ENCODE results near the gene CCL17. TPM values are rescaled to one million over a fixed set of nuclear protein-coding genes. Genes with fewer than 3 reads are reported as not detected.
A peak's percentile ranks its signal among the peaks of the same experiment; 100 is the strongest.

The CCL17 gene
- total RNA-seq, 3 donors from 2014 or later (not counting 1 experiment from before 2014, with no cell fraction given), result not detected

DNA sequence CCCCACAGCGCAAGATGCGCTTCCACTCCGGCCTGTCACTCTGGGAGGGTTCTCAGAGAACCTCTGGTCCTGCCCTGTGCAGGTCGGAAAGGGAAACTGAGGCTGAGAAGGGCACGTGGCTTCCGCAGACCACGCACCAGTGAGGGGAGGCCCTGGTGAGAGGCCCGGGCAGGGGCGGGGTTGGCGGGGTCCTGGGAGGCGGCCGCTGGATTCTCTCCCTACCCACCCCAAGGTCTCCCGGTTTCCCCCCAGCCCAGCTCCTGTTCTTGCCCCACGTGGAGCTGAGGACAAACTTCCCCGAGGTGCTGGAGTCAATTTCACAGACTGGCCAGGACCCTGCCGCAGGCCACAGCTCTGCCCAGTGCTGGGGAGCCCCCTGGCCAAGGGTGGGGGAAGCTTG, 11.5 kb downstream of the CCL17 start:
- Histone ChIP-seq H3K4me1 (ENCODE audit: control insufficient read depth, insufficient read depth, low read length) (peaks cover 39% of the 10 kb centered on the region), H3K4me3 (ENCODE audit: low read length) (no peak overlapping the region), H3K9me3 (ENCODE audit: control insufficient read depth, insufficient read depth, low read length) (no peaks in the 10 kb centered on the region), H3K36me3 (ENCODE audit: control insufficient read depth, insufficient read depth, low read length) (no peaks in the 10 kb centered on the region), H3K27me3 (ENCODE audit: control insufficient read depth, insufficient read depth, low read length) (no peaks in the 10 kb centered on the region), H3K27ac (ENCODE audit: low read length) (peak overlapping the region; percentile 83)
- Mint-ChIP-seq H3K27ac (peak overlapping the region; percentile 89 to 91), H3K36me3 (no peaks in the 10 kb centered on the region), H3K27me3 (ENCODE audit: low read depth in 2 of 2) (no peaks in the 10 kb centered on the region), H3K4me1 (peaks cover 18 to 32% of the 10 kb centered on the region in 2 donors), H3K4me3 (no peak overlapping the region), H3K9me3 (no peaks in the 10 kb centered on the region)
- TF ChIP-seq, protein P1, sequence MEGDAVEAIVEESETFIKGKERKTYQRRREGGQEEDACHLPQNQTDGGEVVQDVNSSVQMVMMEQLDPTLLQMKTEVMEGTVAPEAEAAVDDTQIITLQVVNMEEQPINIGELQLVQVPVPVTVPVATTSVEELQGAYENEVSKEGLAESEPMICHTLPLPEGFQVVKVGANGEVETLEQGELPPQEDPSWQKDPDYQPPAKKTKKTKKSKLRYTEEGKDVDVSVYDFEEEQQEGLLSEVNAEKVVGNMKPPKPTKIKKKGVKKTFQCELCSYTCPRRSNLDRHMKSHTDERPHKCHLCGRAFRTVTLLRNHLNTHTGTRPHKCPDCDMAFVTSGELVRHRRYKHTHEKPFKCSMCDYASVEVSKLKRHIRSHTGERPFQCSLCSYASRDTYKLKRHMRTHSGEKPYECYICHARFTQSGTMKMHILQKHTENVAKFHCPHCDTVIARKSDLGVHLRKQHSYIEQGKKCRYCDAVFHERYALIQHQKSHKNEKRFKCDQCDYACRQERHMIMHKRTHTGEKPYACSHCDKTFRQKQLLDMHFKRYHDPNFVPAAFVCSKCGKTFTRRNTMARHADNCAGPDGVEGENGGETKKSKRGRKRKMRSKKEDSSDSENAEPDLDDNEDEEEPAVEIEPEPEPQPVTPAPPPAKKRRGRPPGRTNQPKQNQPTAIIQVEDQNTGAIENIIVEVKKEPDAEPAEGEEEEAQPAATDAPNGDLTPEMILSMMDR (IDR thresholded peaks at IDR 0.05), result no peak
- DNase-seq (no peak), ATAC-seq (no peak)
- 81% methylated on average over 16 of the region's 16 CpGs for WGBS (ENCODE audit: insufficient coverage)
- intact Hi-C loops (cut with micrococcal nuclease), result no loop called here

DNA sequence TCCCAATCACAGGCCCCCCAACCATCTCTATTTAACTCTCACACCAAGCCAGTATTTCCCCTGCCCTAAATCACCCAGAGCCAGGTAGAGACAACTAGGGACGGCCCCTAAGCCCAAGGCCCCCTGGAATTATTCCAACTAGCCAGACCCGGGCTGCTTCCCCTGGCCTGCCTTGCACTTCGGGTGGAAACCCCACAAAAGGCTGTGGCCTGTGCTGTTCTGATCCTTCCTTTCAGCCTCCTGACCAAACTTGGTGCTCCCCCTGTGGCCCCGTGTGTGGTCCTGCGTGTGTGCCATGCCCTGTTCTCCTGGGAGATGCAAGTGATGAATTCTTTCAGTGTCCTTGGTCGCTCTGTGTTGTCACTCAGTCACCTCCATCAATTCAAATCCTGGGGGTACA, 14.9 kb downstream of the CCL17 start:
- Mint-ChIP-seq H3K27ac (no peak overlapping the region), H3K9me3 (no peaks in the 10 kb centered on the region), H3K27me3 (ENCODE audit: low read depth in 2 of 2) (no peaks in the 10 kb centered on the region), H3K4me1 (peaks cover 18 to 32% of the 10 kb centered on the region in 2 donors), H3K4me3 (peak overlapping the region; percentile 47), H3K36me3 (no peaks in the 10 kb centered on the region)
- Histone ChIP-seq H3K27me3 (ENCODE audit: control insufficient read depth, insufficient read depth, low read length) (no peaks in the 10 kb centered on the region), H3K4me1 (ENCODE audit: control insufficient read depth, insufficient read depth, low read length) (peaks cover 30% of the 10 kb centered on the region), H3K4me3 (ENCODE audit: low read length) (no peak overlapping the region), H3K27ac (ENCODE audit: low read length) (no peak overlapping the region), H3K36me3 (ENCODE audit: control insufficient read depth, insufficient read depth, low read length) (no peaks in the 10 kb centered on the region), H3K9me3 (ENCODE audit: control insufficient read depth, insufficient read depth, low read length) (no peaks in the 10 kb centered on the region)
- ATAC-seq, result no peak
- TF ChIP-seq, protein P1 (IDR thresholded peaks at IDR 0.05), result no peak
- 88% methylated on average over 5 of the region's 6 CpGs for WGBS (ENCODE audit: insufficient coverage)
- intact Hi-C loops (cut with micrococcal nuclease), result loop anchor here (2.0 kb wide), 1 partner anchor 99 kb away; no protein-coding TSS in a partner anchor
- no peak for DNase-seq

DNA sequence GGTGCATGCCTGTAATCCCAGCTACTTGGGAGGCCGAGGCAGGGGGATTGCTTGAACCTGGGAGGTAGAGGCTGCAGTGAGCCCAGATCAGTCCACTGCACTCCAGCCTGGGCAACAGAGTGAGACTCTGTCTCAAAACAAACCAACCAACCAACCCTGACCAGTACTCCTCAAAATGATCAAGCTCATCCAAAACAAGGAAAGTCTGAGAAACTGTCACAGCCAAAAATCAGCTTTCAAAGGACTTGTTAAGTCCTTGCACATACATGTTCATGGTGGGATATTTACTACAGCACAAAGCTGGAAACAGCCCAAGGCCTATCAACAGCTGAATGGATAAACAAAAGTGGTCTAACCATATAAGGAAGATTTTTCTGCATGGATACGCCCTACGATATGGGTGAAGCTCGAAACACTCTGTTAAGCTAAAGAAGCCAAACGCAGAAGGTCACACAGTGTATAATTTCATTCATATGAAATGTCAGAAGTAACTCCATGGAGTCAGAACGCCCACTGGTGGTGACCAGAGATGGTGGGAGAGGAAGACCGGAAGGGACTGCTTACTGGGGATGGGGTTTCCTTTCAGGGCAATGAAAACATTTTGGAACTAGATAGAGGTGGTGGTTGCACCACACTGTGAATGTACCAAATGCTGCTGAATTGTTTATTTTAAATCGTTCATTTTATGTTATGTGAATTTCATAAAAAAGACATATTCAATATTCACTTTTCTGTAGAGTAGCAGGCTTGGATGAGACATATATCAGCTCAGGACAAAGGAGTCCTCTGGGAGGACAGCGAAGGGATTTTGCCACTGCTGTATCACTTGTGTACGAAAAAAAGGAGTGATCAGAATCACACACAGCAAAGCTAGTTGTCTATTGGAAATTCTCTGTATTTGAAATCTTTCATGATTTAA, 17.7 kb downstream of the CCL17 start:
- Histone ChIP-seq H3K4me3 (ENCODE audit: low read length) (no peak overlapping the region), H3K27me3 (ENCODE audit: control insufficient read depth, insufficient read depth, low read length) (no peaks in the 10 kb centered on the region), H3K9me3 (ENCODE audit: control insufficient read depth, insufficient read depth, low read length) (no peaks in the 10 kb centered on the region), H3K4me1 (ENCODE audit: control insufficient read depth, insufficient read depth, low read length) (peaks cover 17% of the 10 kb centered on the region), H3K36me3 (ENCODE audit: control insufficient read depth, insufficient read depth, low read length) (no peaks in the 10 kb centered on the region), H3K27ac (ENCODE audit: low read length) (no peak overlapping the region)
- WGBS (ENCODE audit: insufficient coverage), result 75% methylated on average over 9 of the region's 10 CpGs
- Mint-ChIP-seq H3K36me3 (peaks cover 2% of the 10 kb centered on the region), H3K27ac (no peak overlapping the region), H3K9me3 (no peaks in the 10 kb centered on the region), H3K4me1 (peaks cover 9 to 15% of the 10 kb centered on the region in 2 donors), H3K27me3 (ENCODE audit: low read depth in 2 of 2) (no peaks in the 10 kb centered on the region), H3K4me3 (no peak overlapping the region)
- intact Hi-C loops (cut with micrococcal nuclease), result no loop called here
- ATAC-seq, result no peak
- no peak for DNase-seq
- TF ChIP-seq, protein P1 (IDR thresholded peaks at IDR 0.05), result no peak
